Activated CD8-positive, alpha-beta memory T cell treated with anti-CD3 and anti-CD28 coated beads, Interleukin-2, amount 50 U/mL, for 48 hours (primary cell): Measurements from ENCODE around the gene NAA80.
A peak's percentile ranks its signal among the peaks of the same experiment; 100 is the strongest.
"Not testable (repeated sequence)": the region's sequence is repeated elsewhere in the genome, so short reads cannot be mapped to it uniquely, and the experiment has no call there.

ENCODE experiments used
- DNase-seq: peaks from one replicate; pipeline ENCODE4 v3.0.0-alpha.2; 2020

NAA80 gene

DNA sequence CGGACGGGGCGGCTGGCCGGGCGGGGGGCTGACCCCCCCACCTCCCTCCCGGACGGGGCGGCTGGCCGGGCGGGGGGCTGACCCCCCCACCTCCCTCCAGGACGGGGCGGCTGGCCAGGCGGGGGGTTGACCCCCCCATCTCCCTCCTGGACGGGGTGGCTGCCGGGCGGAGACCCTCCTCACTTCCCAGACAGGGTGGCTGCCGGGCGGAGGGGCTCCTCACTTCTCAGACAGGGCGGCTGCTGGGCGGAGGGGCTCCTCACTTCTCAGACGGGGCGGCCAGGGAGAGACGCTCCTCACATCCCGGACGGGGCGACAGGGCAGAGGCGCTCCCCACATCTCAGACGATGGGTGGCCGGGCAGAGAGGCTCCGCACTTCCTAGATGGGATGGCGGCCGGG is 12.8 kb upstream of the NAA80 start:
- DNase-seq = not testable (repeated sequence)

DNA sequence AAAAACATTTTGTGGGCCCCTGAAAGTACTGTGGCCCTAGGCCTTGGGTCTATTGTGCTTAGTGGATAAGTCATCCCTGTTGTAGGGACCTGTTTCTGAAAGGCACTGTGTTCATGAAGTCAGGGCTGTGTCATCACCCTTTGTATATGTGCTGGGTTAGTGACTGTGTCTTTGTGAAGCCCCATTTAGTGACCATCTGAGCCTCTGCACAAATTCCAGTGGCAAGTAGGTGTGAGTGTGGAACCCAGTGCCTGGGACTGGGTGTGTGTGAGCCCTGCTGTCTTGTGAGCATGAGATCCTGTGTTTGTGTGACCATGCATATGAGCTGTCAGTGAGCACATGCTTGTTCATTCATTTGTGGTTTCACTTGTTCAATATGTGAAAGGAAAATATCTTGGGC is 5.4 kb upstream of the NAA80 start:
- no peak for DNase-seq

DNA sequence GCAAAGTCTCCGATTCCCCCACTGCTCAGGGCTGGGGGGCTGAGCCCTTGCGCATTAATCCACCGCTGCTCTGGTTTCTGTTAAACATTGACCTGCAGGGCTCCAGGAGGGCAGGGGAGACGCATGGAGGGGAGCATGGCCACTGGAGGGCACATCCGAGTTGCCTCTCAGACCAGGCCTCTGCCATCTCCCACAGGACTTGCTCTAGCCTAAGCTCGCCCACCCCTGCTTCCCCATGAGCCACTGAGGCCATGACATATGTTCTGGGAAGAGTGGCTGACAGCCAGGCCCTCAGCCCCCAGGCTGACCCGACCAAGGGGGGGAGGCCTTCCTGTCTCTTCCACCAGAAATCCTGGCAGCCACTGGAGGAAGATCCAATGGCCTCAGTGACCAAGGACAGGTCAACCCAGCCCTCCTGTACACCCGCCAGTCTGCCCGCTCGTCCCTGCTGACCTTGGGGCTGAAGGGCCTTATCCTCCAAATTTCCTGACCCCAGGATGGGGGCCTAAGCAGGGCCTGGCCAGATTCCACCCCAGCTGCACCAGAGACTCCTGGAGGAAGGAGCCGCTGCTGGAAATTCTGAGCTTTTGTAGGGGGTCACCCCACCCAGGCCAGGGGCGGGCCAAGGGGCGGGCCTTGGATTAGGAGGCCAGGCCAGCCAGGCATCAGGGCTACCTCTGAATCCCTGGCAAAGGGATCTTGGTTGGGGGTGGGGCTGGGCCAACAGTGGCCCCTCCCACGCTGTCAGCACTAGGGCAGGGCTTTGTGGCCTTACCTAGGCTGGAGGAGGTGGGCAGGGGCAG is 4.0 kb upstream of the NAA80 start, which contains the start of gene HYAL1:
Gene HYAL1, minus strand, starts transcription at position 562 of the 803 bp plus-strand sequence. CDS start 618 bp downstream, outside the sequence.
- DNase-seq = no peak

DNA sequence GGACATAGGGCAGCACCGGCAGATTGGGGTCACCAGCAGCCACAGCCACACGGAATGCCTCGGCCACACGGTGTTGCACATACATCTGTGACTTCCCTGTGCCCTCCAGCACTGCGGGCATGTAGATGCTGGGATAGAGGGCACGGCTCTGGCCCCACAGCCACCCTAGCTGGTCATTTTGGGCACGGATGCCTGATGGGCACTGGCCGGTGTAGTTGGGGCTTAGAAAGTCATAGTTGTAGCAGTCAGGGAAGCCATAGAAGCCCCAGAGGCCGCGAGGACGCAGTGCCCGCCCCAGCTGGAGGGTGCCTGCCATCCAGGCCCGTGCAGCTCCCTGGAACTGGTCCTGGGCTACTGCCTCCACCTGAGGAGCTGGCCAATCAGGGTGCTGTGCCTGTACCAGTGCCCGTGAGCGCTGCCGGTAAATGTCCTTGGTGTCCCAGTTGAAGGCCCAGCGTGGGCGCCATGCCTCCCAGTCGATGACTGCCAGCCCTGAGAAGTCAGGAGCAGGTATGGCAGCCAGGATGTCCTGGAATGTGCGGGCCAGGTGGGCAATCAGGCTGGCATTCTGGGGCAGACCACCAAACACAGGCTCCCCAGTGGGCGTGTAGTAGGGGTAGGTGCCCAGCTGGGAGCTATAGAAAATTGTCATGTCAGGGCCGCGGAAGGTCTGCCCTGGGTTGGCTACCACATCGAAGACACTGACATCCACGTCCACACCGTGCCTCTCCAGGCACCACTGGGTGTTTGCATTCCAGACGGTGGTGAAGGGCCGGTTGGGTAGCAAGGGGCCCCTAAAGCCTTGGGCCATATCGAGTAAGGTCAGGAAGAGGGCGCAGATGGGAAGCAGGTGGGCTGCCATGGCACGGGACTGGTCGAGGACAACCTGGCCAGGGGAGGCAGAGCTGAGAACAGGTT is 3.1 kb upstream of the NAA80 start:
- no peak for DNase-seq

DNA sequence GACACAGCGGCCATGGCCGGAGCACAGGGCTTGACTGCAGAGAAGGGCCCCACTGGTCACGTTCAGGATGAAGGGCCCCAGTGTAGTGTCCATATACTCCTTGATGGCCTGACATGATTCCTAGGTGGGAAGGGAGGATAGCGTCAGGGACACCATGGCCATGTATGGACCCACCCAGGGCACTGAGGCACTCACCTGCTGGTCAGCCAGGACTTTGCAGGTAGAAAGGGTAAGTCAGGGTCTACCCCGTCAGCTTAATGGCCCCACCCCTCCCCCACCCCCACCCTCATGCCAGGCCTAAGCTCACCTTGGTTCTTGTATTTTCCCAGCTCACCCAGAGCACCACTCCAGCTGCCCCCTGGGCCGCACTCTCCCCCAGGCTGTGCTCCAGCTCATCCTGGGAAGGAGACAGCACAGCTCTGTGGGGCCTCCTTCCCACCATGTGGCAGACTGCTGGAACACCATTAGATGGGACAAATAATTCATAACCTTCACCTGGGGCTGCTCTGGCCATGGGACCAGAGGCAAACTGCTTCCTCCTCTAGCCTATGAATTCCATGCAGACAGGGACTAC is 1.6 kb upstream of the NAA80 start:
- no peak for DNase-seq

DNA sequence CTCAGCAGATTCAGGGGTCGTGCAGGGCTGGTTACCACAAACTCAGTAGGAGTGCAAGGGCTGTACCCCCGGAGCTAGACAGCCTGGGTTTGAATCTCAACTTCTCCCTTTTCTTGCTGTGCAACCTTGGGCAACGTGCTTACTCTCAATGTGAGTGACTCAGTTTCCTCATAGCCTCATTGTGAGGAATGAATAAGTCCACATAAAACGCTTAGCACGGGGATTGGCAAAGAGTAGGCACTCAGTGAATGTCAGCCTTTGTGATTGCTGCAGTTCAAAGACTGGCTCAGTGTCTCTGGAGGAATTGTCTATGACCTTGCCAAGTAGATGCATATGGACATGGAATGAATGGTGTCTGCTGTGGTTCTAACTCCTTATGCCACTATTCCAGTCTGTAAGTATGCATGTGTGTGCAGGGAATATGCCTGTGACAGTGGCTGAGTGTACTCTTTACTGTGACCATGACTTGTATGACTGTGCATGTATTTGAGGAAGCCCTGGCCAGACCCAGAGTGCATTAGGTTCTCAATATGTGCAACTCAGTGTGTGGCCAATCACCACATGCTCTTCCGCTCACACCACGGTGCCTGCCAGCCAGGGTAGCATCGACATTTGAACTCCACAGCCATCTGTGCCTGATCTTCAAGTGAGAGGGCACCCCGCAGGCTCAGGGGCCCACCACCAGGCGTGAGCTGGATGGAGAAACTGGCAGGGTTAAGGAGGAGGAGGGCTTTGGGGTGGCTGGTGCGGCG is 900 bp upstream of the NAA80 start:
- DNase-seq = no peak

DNA sequence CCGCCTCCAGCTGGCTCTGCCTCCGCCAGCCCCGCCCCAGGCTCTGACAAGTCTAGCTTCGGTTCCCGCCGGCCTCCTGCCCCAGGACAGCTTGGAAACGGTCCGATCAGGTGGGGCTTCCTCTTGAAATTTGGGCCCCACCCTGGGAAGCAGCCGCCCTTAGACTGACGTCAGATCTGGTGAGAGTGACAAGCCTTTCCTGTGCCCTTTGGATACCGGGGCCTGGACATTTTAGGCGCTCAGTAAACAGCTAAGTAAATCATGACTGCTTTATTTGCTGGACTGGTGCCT is 378 bp upstream of the NAA80 start:
- no peak for DNase-seq

DNA sequence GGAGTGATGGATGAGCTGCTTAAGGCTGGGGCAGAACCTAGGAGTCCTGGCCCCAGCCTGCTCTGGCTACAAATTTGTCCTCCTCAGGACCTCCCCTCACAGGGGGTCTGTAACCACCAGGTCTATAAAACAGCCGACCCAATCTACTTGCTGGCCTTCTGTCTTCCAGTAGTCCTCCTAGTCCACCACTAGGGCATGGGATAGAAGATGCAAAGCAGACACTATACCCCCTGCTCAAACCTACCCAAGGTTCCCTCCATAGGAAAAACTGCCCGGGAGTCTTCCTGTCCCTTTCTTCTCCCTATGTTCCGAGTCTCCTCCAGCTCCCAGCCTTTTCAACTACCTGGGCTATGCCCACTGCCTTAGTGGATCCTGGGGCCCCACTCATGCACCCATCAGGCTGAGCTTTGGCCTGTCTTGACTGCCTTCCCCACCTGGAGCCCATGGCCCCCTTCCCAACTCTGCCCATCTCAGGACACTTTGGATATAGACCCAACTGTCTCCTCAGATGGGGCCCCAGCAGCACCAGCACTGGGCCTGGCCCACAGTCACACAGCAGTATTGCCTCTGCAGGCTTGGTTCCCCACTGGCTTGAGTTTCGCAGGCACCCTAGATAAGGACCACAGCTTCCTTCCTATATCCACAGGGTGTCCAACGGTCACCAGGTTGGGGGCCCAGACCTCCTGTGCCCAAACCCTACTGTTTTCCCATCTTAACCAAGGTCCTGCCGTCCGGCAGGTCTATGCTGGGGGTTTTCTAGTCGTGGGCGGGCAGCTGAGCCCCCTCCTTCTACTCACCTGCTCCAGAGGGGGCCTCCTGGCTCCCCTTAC is 1.1 kb downstream of the NAA80 start:
- DNase-seq = no peak

DNA sequence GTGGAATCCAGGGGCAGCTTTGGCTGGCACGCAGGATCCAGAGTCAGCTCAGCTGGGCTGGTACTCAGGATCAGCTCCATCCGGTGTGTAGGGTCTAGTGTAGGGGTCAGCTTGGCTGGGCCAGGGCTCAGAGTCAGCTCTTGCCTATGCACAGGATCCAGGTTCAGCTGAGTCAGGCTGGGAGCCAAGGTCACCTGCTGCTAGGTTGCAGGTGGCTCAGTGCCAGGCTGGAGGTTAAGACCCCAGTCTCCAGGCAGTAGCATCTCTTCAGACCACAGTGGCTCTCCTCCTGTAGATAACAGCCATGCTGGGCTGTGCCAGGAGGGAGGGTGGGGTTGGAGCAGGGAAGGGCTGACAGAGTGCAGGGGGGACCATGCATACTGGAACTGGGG is 1.8 kb downstream of the NAA80 start:
- no peak for DNase-seq

DNA sequence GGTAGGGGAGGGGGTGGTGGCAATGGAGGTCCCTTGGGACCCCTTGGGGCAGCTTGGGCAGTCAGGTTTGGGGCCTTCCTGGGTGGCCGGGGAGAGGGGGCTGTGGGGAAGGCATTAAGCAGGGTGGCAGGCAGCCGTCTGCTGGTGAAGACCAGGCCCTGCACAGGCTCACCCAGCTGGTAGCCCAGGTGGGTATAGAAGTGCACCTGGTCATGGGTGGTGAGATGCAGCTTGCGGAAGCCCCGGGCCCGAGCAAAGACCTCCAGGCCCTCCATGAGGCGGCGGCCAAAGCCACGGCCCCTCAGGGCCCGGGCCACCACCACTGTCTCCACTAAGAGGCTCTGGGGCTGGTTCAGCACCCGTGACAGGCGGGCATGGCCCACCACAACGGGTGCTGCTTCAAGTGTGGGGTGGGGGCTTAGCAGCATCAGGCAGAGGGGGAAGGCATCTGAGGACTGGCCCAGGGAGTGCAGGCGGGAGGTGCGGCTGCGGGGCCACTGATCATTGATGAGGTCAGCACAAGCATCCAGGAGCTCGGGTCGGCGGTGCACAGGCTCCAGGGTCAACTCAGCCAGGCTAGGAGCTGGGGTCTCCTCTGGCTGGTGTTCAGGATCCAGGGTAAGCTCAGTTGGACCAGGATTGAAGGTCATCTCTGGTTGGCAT is 2.4 kb downstream of the NAA80 start:
- DNase-seq = no peak

DNA sequence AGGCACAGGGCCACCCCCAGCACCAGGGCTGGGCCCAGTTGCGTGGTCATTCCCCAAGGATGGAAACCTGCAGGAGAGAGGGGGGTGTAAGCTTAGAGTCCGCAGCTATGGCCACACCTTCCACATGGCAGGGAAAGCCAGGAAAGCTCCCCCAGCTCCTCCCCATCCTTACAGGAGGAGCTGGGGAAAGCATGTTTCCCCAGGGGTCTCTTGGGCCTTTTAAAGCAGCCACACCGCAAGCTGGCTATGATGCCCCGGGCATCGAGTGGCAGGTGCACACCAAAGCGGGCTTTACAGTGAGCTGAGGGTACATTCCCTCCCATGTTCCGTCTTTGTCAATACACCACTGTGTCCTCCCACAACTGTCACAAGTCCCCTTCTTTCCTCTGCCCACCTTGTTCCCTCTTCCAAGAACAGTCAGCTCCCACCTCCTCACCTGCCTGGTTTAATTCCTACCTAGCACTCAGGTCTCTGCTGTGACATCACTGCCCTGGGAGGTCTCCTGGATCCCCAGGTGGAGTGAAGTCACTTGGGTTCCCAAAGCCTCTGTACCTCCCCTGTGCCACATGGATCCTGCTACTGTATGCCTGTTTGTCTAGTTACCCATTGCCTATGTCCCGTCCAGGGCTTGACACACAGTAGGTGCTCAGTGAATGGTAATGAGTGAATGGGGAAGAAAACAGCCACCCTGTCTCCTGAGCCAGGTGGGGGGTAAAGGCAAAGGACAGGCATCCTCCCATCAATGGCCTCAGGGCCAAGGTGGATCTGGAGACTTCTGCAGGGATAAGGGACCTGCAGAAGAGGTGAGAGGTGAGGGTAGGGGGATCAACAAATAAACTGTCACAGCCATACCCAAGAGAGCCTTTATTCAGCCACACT is 3.4 kb downstream of the NAA80 start:
- DNase-seq = no peak

DNA sequence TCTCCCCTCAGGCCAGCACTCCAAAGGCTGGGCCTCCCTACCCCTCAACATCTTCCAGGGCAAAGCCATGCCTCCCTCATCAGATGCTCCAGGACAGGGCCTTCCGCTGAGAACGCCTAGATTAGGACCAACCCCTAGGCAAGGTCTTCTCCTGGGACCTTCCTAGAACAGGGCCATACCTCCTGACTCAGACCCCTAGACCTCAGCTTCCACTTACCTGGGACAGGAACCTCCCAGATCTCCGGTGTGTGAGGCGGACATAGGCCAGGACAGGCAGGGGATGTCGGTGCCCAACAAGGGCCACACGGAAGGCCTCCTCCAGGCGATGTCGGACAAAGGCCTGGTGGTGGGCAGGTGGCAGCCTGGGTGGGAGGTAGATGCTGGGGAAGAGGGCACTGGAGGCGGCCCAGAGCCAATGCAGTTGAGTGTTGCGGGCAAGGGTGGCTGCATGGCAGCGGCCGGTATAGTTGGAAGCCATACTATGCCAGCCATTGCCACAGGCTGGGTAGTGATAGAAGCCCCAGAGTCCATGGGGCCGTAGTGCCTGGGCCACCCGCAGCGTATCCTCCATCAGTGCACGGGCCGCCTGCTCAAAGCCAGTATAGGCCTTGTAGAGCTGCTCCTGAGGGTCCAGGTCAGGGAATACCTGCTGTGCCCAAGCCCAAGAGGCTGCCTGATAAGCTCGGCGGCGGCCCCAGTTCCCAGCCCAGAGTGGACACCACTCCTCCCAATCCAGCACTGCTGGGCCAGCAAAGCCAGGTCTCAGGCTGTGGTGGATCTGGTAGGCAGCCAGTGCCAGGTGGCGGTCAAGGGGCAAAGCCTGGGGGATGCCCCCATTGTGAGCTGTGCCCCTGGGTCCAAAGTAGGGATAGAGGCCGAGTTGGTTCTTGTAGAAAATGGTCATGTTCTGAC is 4.5 kb downstream of the NAA80 start:
- no peak for DNase-seq

DNA sequence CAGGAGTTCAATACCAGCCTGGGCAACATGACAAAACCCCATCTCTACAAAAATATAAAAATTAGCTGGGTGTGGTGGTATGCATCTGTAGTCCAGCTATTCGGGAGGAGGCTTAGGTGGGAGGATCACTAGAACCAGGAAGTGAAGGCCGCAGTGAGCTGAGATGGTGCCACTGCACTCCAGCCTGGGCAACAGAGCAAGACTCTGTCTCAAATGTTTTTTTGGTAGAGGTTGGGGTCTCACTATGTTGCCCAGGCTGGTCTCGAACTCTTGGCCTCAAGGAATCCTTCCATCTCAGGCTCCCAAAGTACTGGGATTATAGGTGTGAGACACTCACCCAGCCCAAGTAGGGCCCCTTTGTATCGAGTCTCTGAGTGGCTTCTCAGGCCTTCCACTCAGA is 5.1 kb downstream of the NAA80 start:
- no peak for DNase-seq

DNA sequence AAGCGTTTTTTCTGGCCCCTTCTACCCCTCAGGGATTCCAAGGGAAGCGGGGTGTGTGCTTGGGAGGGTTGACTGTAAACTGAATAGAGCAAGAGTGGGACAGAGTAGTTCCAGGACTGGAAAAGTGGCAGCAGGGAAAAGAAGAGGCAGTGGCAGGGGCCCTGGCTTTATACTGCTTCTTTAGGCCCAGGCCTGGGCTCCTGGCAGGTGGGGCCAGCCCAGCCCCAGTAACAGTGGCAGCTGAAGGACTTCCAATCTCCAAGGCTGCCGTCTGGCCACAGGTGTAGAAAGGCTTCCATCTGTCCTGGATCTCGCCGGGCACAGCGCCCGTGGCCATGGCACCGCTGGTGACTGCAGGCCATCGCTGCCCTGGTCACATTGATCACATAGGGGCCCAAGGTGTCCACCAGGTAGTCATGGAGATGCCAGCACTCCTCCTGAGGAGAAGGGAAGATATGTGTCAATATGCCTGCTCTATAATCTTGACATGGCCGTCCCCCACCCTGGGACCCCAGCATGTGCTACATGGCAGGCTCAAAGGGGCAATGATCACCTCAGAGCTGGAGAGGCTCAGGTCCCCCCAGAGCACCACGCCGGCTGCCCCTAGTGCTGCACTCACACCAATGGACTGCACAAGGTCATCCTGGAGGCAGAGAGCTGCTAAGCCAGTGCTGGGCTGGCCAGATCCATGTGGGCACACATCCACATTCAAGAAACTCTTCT is 6.0 kb downstream of the NAA80 start:
- DNase-seq = no peak

DNA sequence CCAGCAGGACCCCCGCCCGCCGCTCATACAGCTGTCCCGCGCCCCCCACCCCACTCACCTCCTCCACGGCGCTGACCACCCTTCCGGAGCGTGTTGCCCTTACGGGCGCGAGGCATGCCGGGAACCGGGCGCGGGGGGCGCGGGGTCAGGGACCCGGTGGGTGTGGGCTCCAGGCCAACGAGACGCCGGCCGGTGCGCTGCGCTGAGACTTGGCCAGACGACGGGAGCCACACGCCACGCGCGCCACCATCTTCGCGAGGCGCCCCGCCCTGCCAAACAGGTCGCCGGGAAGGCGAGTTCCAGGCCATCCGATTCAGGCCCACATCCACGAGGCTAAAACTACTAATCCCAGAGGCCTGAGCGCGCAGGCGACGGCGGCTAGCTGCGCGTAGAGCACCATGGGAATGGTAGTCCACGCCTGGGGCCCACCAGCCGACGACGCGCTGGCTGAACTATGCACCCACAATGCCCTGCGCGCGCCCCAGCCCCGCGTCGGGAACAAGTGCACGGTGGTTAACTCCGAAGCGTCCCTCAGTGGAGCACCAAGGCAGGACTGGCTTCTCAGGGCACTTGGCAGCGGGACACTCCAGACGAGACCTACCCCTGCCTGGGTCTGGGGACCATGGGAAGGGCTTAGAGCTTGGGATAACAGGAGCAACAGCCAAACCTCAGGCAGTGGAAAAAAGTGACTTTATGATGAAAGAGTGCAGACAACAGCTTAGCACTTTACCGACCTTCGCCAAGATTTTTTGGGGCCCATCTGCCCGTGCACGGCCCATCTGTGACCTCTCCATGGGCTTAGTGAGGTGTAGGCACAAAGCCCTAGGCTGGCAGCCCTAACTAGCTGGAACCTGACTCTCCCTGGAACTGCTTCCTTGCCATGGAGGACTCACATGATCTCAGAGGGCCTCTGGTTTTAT is 6.8 kb downstream of the NAA80 start, which contains the start of gene IFRD2:
Gene IFRD2, minus strand, starts transcription at position 271 of the 920 bp plus-strand sequence. Its CDS starts 155 bp downstream, at position 116.
- peak; percentile 95 for DNase-seq

DNA sequence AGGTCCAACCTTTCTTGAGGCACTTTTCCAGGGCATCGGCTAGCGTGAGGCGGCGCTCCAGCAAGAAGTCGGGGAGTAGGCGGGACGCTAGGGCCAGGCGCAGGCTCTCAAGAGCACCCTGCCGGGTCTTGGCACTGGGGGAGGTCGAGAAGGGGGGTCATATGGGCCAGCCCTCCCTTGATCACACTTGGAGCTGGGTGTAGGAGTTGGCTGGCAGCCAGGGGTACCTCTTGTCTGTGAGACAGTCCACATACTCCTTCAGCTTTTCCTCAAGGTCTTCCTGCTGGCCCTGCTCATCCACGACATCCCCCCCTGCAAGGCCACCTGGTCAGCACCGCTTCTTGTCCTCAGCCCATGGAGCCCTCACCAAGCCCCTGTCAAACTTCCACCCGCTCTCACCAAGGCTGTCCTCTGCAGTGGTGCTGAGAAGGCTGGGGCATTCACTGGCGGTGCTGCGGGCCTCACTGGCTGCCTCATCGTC is 9.0 kb downstream of the NAA80 start:
- no peak for DNase-seq

DNA sequence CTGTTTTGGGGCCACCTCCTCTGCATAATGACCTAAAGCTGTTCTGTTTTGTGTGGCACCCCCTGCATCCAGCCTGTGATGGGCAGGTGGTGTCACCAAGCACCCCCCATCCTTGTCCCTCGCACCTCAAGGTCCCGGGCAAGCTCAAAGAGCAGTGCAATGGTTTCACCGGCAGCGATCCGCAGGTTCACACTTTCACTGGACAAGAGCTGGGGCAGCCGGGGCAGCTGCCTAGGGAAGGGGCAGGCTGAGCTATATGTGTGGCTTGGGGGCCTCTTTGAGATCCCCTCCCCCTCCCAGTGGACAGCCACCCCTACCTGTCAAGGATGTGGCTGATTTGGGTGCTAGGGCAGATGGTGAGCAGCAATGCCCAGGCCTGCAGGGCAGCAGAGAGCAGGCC is 10.1 kb downstream of the NAA80 start:
- no peak for DNase-seq
